Glomerular endothelial cell (primary cell): ENCODE data around the gene MTA3. TPM values are rescaled to one million over a fixed set of nuclear protein-coding genes. Genes with fewer than 3 reads are reported as not detected.

Source experiments
- DNase-seq: peaks from one replicate; pipeline ENCODE4 v3.0.0-alpha.2; 2011; ENCODE audit warnings: low read depth, low spot score; ENCODE audit errors: extremely low read depth
- total RNA-seq: library from RNA; depleted of rRNA; stranded (reverse); fragments of >200 nt; gene quantifications from 2 replicates; pipeline ENCODE4 v1.2.3, GENCODE V29; 2015

Gene MTA3
- total RNA-seq, 1 donor from 2014 or later, result 37.2 TPM

DNA sequence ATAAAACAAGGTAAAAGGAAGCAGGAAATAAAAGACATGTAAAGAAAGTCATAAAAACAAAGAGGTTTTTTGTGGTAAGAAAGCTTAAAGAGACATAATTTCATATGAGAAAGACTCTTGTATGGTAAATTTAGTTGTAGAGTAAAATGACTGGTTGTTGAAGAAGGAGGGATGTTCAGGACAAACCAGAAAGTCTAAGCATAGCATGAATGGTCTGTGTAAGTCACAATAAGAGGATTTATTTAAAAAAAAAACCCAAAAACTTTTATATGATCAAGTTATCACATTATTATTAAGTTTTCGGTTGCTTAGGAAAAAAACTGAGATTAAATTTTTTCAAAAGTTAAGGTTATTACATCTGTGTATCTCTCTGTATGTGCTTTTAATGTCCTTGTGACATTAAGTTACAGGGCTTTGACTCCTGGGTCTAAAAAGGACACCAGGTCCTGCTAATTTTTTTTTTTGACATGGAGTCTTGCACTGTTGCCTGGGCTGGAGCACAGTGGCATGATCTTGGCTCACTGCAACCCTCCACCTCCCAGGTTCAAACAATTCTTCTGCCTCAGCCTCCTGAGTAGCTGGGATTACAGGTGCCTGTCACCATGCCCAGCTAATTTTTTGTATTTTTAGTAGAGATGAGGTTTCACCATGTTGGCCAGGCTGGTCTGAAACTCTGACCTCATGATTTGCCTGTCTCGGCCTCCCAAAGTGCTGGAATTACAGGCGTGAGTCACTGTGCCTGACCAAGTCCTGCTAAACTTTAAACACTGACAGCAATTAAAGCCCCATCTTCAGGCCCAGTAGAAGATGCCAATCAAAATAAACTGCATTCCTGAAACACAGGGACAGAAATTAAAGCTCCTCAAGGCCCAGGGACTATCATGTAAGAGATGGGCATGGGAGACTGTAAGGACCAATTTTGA is 209.7 kb downstream of the MTA3 start:
- no peak for DNase-seq

DNA sequence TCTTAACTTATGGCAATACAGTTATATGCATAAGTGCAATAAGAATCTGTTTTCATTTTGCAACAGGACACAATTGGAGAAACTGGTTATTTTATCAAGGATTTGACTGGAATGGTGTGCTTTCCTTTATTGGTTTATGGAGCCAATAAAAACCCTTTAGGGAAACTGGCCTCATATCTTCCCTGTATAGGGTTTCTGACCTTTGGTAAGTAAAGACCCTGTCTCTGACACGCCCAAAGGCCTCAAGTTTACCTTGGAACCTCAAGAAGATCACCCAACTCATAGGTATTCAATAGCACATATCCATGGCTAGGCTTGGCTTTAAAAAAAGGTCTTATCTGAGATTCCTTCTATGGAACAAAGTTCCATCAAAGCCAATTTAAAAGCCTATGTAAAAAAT is 212.7 kb downstream of the MTA3 start:
- DNase-seq, result no peak

DNA sequence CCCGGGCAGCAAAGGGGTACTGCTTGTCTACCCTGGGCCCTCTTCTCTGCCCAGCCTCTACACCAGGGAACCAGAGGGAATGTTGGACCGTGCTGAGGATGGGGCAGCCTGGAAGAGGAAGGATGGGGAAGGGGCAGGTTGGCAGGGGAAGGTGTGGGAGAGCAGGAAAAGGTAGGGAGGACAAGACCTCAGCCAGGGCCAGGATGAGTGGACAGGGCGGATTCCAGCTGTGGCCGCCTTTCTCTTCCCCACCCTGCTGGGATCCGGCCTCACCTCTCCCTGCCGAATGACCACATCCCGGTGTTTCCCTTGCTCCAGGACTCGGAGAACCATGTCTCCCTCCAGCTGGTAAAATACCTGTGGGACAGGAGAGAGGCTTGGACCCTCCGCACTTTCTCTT is 215.1 kb downstream of the MTA3 start:
- no peak for DNase-seq

DNA sequence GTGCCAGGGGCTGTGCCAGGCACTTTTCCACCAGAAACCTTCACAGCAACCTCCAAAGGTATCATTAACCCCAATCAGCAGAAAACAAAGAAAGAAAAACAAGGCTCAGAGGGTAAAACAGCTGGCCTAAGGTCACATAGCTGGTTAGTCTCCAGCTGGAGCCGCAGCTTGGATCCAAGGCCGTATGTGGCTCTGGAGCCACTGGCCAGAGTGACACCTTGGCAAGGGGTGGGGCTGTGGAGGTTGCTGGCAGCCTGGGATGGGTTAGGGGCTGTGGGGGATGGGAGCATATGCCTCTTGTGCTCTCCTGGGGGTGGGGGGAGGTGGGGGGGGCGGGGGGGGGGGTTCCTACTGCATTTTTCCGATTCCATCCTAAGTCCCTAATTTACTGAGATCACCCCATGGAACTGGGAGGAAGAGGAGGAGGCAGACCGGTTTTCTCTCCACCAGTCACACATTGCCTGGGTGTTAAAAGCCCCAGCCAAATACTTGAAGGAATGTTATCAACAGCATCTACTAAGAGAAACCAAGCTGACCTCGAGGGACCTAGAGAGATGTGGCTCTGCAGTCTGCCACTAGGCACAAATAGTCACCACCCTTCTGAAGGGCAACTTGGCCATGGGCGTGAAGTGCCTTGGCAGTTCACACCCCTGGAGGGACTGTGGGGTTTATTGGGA is 215.9 kb downstream of the MTA3 start:
- no peak for DNase-seq

DNA sequence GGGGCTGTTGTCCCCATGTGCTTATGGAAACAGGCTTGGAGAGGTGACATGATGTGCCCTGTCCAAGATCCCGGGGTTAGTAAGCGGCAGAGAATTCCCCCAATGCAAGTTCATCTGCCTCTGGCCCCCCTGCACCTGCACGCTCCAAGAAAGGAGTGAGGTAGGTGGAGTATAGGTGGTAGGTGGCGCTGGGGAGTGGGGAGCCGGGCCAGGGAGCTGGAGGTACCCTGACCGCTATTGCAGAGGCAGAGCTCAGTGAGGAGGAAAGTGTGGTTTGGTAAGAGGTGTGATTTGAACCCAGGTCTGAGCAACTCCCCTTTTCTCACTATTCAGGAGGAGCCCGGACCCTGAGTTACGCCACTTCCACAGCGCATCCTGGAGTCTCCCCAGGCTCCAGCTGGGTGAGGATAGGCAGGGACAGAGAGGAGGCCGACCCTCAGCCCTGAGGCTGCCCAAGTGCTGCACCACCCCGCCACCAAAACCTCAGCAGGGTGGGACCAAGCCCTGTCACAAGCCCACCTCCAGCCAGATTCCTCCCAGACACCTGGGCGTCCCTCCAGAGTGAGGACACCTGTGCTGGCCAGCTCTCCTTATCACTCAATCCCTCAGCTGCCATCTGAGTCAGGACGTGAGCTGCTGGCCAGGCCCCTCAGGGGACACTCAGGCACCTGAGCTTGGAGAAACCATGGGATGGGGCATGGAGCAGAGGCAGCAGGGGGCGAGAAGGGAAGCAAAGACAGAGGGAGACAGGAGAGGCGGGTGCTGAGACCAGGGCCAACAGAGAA is 218.3 kb downstream of the MTA3 start:
- DNase-seq, result no peak

DNA sequence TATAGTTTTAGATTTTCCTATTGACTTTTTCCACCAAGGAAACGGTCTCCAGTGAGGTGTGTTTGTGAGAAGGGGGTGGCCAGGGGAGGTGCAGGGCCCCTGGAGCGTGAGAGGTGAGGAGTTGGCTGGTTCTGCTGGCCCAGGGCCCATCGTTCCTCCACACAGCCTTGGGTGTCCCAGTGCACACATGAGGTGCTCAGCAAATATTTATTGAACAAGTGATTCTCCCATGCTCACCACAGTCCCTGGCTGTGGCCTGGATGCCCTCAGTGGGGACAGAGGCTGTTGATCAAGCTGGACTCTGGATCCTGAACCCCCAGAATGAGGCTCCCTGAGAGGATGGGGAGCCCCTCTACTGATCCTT is 219.0 kb downstream of the MTA3 start:
- no peak for DNase-seq

DNA sequence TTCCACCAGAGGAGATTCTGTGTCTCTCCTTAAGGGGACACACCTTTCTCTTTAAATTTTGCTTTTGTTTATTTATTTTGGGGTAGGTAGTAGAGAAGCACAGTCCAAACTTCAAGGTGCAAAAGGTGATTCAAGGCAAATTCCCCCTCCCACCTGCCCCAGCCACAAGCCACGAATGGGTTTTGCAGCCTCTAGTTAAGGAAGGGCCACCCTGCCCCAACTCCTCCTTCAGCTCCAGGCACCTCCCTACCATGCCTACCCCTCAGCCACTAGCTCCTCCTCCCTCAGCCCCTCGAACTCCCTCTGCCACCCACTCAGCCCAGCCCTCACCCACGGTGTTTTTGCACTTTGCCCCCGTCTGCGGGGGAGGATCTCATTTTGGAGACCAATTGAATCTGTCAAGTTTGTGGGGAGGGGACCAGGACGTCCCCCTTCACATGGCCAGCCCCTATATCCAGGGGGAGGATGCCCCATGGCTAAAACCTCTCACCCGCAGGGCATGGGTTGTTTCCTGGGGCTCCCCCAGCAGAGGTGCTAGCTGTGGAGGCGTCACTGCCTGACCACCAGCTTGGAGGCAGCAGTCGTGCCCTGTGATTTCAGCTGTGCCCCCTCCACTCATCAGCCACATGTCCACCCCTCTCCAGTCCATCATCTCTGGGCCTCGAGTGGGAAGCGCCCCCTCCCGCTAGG is 219.5 kb downstream of the MTA3 start:
- no peak for DNase-seq

DNA sequence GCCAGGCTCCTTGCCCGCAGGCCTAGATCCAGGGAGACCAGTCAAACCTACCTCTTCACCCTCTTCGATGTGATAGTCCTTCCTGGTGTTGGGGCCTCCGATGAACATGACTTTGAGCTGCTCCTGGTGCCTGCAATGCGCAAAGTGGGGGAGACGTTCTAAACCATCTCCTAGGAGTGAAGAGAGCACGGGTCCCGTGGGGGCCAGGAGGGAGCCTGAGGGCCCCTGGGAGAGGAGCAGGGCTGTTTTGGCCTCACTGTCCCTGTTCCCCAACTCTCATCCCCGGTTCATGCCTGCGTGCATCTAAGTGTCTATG is 220.0 kb downstream of the MTA3 start:
- DNase-seq, result no peak

DNA sequence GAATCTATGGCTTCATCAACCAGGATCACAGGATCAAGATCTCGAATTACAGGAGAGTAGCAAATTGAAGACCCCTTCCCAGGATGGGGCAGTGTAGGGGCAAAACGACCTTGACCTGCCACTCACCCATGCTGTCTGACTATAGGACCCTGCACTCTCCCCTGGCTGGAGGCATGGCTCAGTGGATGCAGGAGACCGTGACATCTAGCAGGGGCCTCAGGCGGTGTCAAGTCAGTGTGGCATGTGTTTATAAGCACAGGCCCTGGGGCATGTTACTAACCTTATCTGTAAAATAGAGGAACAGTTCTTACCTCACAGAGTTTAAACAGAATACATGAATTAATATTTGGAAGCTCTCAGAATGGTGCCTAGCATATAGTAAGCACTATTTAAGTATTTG is 220.4 kb downstream of the MTA3 start:
- DNase-seq, result no peak

DNA sequence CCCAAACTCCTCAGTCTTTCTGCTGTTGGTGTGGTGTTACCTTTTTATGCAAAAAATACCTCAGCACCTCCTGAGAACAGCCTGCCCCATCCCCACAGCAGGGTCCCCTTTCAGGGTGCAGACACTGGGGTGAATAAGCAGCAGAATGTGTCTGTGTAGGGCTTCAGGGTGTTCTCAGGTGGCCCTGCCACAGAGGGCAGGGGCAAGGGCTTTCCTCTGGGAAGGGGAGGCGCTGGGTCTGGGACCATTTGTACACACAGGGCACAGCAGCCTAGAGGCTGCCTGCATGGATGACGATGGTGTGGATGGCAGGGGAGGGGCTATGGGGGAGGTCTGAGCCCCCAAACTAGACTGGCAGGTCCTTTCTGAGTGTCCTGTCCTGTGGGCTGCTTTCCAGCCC is 221.3 kb downstream of the MTA3 start:
- DNase-seq, result no peak

DNA sequence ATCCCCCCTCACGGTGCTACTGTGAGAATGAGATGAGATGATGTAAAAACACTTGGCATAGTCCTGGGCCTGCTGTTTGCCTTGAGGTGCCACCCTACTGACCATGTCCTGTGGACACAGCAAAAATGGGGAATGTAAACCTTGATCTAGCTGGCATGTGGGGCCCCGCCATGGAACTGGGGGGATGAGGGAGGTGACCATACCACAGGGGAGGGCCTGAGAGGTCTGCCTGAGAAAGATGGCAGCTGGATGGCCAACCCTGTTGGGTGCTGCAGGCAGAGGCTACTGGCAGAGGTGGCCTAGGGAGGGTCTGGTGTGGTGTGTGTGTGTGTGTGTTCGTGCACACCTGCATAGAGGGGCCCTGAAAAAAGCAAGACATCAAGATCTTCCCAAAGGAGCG is 223.2 kb downstream of the MTA3 start:
- DNase-seq, result no peak

DNA sequence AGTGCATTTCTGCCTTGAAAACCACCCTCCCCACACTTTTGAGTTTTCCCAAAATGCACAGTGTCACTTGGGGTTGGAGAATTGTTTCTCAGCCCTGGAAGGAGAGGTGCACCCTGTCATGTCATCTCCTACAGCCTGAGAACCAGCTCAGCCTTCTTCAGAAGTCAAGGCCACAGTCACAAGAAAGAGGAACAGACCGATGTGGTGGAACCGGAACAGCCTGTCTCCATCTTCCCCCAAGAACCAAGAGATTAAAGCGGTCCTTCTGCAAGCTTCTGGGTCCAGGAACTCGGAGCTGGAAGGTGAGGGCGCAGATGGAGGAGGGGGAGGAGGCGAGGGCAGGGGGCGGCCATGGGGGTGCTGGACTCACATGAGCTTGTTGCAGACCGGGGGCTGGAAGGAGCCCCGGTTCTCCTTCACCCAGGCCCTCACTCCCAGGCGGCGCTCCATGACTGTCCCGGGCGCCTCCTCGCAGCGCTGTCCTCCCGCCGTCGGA is 223.7 kb downstream of the MTA3 start:
- no peak for DNase-seq

DNA sequence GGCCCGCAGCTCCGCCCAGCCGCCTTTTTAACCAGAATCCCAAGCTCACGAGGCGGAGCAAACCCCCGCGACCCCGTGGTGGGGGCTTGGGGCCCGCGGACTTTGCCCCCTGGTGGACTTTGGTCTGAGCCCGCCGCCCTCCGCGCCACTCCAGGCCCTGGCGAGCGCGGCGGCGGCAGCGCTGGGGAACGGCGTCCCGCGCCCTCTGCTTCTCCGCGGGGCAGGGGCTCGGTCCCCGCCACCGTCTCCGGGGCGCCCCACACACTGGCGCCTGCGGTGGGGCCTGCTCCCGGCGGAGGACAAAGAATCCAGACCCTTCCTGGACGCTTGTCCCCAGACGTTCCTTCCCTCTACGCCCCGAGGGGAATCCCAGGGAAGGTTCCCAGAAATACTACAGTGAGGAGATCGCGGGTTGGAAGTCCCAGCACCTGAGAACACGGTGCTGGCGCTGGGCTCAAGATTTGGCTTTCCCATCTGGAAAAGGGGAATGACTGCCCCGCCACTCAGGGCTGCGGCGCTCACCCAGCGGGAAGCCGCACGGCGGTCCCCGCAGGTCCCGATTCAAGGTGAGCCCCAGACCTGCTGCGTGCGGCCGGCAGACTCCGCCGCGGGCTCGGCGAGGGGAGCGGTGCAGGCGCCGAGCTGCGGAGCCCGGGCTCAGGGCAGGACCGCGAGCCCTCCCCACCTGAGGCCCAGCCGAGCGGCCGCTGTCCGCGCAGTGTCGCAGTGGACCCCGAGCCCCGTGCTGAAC is 224.3 kb downstream of the MTA3 start, which contains the start of gene HAAO:
TSS of gene HAAO (minus strand) at position 1 of the 751 bp plus-strand sequence. CDS start 47 bp downstream, outside the sequence.
- no peak for DNase-seq

DNA sequence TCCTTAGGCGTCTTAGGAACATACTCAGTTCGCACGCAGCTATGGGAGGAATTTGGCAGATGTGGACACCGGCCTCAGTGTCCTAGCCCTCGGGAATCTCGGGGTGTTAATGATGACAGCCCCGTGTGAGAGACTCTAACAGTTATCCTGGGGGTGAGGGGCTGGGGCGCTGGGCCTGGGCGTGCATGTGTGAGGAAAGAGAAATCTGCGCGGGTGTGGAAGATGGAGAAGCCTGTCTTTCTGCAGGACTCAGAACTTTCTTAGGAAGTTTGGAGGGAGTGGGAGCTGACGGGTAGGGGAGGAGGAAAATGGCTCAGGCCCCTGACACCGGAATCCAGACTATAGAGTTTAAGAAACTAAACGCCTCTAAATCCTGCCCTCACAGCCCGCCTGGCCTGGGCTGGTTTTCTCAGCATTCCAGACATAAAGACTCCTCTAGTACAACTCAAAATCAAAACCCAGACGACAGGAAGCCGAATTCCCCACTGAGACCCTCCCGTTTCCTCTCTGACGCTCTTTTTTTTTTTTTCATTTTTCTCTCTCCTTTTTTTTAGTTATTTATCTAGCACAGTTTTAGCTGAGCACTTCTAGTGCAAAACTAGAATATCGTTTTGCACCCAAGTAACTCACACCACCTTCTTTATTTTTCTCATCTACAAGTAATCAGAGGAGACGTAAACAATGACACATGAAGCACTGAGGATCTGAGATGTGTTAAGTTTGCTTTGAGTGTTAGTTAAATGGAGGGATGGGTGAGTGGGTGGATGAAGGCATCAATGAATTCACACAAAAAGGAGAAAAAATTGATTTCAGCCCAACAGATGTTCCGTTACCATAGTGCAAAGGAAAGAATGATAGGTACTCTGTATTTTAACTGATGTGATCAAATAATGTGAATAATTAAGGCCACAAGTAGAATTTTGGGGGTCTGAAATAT is 225.2 kb downstream of the MTA3 start:
- DNase-seq, result no peak

DNA sequence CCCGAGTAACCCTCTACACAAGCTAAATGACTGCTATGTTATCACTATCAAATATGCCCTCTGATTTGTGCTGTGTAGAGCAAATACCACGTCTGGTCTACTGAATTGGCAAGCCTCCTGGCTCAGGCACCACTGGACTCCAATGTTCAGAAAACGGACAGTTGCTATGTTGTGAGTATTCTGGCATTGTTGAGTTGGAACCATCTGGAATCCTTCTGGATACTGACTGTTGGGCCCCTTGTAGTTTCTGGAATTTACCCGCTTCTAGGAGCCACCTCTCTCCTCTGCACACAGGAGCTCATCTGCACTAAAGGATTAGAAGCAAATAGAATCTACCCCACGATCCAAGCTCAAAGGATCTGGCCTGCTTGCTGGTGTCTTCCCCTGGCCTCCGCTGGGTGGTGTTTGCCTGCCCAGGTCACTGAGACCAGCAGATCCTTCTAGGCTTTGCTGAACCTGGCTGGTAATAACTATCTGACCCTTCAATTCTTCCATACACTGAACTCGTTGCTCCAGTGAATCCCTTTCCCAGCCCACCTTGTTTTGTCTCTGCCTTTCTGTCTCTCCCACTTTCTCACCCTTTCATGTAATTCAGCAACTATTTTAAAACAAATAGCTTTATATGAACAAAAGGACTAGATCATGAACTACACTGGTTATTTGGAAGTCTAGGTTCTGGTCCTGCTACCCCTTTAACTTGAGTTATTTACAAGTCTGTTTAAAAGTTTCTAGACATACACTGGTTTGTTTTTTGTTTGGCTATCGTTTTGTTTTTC is 226.0 kb downstream of the MTA3 start:
- DNase-seq, result no peak

DNA sequence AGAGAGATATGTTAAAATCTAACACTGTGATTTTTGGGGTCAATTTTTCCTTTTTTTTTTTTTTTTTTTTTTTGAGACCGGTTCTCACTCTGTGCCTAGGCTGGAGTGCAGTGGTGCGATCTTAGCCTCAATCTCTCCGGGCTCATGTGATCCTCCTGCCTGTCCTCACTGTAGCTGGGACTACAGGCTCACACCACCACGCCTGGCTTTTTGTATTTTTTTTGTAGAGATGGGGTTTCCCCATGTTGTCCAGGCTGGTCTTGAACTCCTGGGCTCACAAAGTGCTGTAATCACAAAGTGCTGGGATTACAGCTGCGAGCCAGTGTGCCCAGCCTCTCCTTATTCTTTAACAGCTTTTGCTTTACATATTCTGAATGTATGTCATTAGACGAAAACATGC is 226.8 kb downstream of the MTA3 start:
- DNase-seq, result no peak

DNA sequence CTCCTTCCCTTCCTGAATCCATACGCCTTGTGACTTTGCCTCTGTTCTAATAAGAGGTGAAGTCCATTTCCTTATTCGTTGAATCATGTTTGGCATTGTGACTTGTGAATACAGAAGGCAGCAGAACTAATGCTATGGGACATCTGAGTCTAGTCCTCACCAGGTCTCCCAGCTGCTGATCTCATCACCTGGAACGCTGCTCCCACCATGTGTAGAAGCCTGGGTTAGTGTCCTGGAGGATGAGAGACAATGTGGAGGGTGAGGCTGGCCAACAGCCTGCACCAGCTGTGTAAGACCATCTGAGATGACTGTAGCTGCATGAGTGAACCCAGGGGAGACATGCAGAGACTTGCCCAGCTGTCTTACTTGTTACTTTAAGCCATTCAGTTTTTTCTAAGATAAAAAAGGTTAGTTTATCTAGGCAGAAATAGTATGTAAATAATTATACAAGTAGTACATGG is 227.4 kb downstream of the MTA3 start:
- DNase-seq, result no peak
